SK-N-MC (cell line): Measurements from ENCODE around the gene ADAMTS15.

ENCODE experiments used
- EZH2 ChIP-seq: fragments of 200-600 bp; sonication (generic); IDR thresholded peaks from one replicate; pipeline ENCODE4 v1.6.1; 2017; ENCODE audit warnings: antibody characterized with exemption
- FOXP2 ChIP-seq: optimal IDR thresholded peaks from 2 replicates; pipeline ENCODE3; 2011; ENCODE audit warnings: mild to moderate bottlenecking, moderate library complexity; ENCODE audit not compliant: insufficient read depth; ENCODE audit errors: extremely low read length, control extremely low read depth
- POLR2AphosphoS5 ChIP-seq: IDR thresholded peaks from 2 replicates; pipeline ENCODE4 v1.6.1; 2012; ENCODE audit warnings: mild to moderate bottlenecking, low read depth, low read length, borderline replicate concordance

DNA sequence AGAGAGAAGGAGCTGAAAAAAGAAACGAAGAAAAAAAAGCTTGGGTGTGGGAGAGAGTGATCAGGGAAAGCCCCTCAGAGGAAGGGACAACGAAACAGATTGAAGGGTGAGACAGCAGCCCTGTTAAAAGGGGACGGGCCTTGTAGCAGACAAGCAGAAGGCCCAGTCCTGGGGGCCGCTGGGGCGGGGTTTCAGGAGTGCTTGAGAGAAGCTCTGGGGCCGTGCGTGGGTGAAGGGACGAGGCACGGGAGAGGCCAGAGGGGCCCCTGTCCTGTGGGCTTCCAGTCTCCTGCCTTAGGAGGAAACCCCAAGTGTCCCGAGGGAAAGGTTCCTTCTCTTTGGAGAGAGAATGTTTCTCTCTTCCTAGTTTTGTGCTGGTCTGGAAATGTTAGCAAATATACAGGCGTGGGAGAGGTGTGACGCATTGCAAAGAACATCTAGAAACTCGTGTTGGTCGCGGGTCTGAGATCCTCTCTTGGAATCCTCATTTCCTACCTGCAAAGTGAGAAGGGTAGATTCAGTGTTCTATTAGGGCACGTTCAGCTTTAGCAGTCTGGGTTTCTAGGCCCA lies 28.6 kb downstream of the ADAMTS15 start:
- no peak for TF ChIP-seq EZH2
- no peak for TF ChIP-seq POLR2AphosphoS5
- no peak for TF ChIP-seq FOXP2
